Hindlimb muscle (tissue), 1 donor: ENCODE measurements around the gene C1QTNF9B. TPM values are rescaled to one million over a fixed set of nuclear protein-coding genes. Genes with fewer than 3 reads are reported as not detected.
"Not testable (repeated sequence)": the region's sequence is repeated elsewhere in the genome, so short reads cannot be mapped to it uniquely, and the experiment has no call there.

Experiments used
- DNase-seq: peaks from one replicate; pipeline ENCODE4 v3.0.0-alpha.2; 2013
- polyA plus RNA-seq: library from polyadenylated mRNA; unstranded; fragments of 120-200 nt; gene quantifications from one replicate; pipeline ENCODE4 v1.2.1, GENCODE V29; 2013; ENCODE audit not compliant: insufficient read length

C1QTNF9B gene
- polyA plus RNA-seq, 1 donor: 2.5 TPM

GRCh38 chr13:23893791-23894190 lies 3.5 kb downstream of the C1QTNF9B start:
- DNase-seq: not testable (repeated sequence)

GRCh38 chr13:23889615-23890607 lies 7.4 kb downstream of the C1QTNF9B start:
- no peak for DNase-seq

- peak; percentile 97 for DNase-seq
These were observed 8.4 kb downstream of the C1QTNF9B start, which contains the start of gene MIPEP for GRCh38 chr13:23888658-23889614. MIPEP (minus strand) TSS chr13:23889400; CDS start chr13:23889320, 80 bp downstream.

DNA sequence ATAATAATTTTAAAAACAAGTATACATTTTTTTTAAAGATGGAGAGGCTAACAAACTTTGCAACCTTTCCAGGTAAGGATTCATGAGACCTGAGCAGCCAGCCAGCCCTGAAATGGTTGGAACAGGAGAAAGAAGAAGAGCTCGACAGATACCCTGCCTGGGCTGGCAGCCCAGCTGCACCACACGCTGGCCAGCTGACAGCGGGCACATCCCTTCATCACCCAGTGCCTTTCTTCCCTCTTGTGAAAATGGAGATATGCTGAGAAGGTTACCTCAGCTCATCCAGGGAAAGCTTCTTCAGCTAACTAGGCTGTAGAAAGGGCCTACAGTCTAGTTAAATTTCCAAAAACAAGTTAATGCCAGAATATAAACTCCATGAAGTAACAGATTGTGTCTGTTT lies 12.9 kb downstream of the C1QTNF9B start:
- not testable (repeated sequence) for DNase-seq

GRCh38 chr13:23883255-23883654 lies 14.0 kb downstream of the C1QTNF9B start:
- no peak for DNase-seq

DNA sequence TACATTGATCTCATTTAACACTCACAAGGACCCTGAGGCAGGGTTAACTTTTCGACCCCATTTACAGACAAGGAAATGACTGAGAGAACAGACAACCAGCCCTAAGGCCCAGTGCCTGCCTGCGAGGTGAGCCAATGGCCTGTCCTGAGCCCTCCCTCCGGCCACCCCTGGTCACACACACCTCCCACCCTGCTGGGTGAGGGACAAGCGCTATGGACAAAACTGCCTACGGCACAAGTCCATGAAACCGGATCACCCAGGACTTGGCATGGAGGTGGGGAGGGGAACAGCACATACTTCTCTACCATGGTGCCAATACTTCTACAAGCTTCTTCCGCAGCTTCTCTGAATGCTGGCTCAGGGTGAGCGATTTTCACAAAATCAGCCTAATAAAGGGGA lies 15.9 kb downstream of the C1QTNF9B start:
- not testable (repeated sequence) for DNase-seq

DNA sequence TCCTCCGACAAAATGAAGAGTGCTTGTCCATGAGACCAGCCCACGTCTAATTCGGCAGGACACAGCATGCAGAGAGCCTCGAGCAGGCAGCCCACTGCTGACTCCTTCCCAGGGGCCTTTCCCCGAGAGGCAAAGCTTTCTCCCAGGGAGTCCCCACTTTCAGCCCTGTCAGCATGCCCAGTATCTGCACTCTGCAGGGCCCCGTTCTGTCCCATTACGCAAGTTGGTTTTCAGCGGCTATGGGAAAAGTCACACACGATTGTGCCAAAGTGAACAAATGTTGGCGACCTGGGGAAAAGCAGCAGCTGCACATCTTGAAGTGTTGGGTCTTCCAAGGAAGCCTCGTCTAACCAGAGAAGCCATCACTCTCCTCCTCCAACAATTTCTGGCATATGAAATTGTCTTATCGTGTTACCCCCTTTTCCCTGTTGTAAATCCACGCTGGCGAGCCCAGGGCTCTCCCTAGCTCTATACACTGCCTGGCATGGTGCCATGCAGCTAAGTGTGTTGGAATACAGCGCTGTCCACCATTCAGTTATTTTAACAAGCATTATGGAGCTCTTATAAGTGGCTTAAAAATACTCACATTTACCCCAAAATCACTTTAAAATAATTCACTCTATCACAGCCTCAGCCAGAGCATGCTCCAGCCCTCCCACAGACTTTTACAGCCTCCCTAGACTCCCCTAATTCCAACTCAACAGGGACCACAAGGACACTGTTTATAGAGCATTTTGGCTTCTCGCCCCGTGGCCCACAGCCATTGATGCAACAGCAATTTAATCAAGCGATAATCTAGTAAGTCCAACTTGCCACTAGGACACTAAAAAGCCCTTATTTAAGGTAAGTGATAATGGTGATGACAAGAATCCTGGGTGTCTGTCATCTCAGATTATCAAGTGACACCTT lies 16.6 kb downstream of the C1QTNF9B start:
- DNase-seq: not testable (repeated sequence)

- no peak for DNase-seq
These were observed 20.0 kb downstream of the C1QTNF9B start for GRCh38 chr13:23877286-23877685.

GRCh38 chr13:23876265-23876664 lies 21.0 kb downstream of the C1QTNF9B start:
- no peak for DNase-seq

DNA sequence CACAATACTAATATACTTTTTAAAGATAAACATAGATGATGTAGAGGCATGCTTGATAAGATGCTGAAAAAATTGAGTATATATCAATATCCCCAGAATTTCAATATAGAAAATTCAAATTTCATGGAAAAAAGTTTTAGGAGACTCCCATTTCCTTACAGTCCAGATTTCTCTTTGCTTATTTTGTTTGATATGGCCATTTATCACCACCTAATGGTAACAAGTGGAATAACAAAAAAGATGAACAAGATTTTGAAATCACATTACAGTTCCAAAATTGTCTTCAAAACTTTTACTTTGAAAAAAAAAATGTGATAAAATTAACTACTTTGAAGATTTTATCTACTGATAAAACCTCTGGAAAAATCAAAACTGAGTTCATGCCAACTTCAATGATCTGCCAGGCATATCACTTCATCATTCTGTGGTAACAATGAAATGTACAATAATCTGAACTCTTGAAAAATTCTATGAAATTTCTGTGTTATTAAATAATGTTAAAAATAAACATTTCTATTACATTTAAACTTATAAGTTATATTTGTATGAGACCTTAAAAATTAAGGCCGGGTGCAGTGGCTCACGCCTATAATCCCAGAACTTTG lies 25.6 kb downstream of the C1QTNF9B start:
- DNase-seq: no peak

DNA sequence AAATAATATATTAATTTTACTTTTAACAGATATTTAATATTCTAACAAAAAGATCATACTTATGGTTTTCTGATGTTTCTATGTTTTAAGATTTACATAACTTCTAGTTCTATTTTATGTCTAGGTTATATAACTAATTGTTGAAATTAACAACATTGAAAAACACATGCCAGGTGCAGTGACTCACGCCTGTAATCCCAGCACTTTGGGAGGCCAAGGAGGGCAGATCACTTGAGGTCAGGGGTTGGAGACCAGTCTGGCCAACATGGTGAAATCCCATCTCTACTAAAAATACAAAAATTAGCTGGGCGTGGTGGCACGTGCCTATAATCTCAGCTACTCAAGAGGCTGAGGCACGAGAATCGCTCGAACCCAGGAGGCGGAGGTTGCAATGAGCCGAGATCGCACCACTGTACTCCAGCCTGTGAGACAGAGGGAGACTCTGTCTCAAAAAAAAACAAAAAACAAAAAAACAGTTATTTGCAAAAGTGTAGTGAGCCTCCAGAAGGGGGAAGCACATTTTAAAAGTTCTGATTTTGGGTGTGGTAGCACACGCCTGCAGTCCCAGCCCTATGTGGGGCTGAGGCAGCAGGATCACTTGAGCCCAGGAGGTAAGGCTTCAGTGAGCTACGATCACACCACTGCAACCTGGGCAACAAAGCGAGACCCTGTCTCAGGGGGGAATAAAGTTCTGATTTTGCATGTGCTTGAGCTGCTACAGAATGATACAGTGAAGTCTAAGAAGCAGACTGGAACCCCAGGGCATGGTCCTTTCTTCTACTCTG lies 26.8 kb downstream of the C1QTNF9B start:
- no peak for DNase-seq

GRCh38 chr13:23868521-23868920 lies 28.8 kb downstream of the C1QTNF9B start:
- DNase-seq: no peak

DNA sequence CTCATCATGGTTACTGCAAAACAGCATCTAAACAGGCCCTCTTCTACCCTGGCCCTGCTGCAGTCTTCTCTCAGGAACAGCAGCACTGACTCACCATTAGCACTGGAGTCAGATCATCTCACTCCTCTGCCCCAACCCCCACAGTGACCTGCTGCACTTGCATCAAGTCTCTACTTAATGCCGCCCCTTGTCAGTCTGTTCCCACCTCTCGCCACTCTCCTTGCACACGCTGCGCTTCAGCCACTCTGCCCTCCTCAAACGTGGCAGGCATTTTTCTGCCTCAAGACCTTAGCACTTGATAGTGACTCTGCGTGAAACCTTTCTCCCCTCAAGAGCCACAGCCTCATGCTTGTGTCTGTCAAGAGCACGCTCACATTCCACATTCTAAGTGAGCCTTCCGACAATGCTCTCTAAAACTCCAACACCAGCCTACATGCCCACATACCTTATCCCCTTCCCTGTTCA lies 30.2 kb downstream of the C1QTNF9B start:
- no peak for DNase-seq

DNA sequence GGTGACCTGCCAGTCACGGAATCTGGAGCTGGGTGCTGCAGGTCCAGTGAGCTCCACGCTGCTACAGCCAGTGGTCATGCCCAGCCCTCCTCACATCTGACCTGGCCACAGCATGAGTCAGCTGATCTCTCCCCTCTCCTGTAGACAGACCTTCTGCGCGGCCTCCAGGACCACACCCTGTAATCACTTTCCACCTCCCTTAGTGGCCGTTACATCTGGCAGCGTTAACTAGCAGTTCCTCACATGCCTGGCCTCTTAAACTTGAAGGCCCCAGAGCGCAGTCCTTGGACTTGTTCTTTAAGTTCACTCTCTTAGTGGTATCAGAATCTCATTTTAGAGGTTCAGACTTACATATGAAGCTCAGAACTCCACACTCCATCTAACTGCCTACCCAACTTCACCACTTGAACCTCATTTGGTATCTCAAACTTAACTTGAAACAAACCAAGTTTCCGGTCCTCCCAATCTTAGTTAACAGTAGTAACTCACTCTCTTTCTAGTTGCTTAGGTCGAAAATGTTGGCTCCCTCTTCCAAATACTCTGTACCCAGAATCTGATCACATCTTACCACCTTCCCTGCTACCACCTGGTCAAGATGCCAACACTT lies 30.8 kb downstream of the C1QTNF9B start:
- no peak for DNase-seq

GRCh38 chr13:23865906-23866305 lies 31.4 kb downstream of the C1QTNF9B start:
- DNase-seq: no peak

GRCh38 chr13:23865026-23865425 lies 32.3 kb downstream of the C1QTNF9B start:
- no peak for DNase-seq

DNA sequence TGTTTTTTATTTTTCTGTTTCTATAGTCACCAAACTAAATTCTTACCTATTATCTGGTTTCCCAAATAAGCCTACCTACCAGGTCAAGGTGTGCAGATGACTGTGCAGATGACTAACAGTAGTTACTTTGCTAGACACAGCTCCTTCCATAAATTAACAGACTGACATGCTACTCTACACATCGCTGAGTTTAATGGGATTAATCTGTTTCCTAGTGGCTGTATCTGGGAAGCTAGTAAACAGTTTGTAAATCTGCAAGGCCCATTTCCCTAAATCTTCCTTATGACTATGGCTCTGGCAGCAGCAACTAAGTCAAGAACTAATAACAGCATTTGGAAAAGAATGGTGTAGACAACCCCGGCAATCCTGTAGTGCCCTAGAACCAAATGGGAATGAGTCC lies 36.0 kb downstream of the C1QTNF9B start:
- no peak for DNase-seq

GRCh38 chr13:23859904-23860303 lies 37.4 kb downstream of the C1QTNF9B start:
- DNase-seq: no peak

DNA sequence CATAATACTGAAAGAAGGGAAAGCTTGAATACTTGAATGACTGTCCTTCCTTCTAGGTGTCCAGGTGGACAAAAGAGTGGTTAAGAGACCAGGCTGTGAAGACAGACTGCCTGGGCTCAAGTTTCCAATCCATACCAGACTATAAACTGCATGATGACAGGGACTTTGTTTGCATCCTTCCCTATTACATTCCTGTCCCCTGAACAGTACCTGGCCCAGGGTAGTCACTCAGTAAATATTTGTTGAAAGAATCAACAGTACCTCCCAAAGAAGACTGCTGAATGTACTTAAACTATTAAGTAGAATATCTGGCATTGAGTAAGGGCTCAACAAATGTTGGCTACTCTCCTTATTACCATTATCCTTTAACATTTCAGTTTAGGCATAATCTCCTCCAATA lies 37.8 kb downstream of the C1QTNF9B start:
- no peak for DNase-seq

GRCh38 chr13:23858546-23858945 lies 38.8 kb downstream of the C1QTNF9B start:
- DNase-seq: no peak
